HPDE6-E6E7 (cell line): ENCODE data around the gene JAG2.

Experiments
- DNase-seq: peaks from one replicate; pipeline ENCODE4 v3.0.0; 2011; ENCODE audit warnings: missing footprints; ENCODE audit errors: extremely low spot score

Gene JAG2

GRCh38 chr14:105168496-105168978 is at the start of gene JAG2:
TSS of gene JAG2 (minus strand) at chr14:105168776. CDS start at chr14:105168420, 356 bp downstream.
- DNase-seq = peak; percentile 76

- no peak for DNase-seq
Measured at GRCh38 chr14:105217774-105218173, 49.2 kb upstream of the JAG2 start.

GRCh38 chr14:105216490-105217247 is 48.1 kb upstream of the JAG2 start:
- DNase-seq = no peak

- DNase-seq = no peak
Measured at GRCh38 chr14:105215602-105216001, 47.0 kb upstream of the JAG2 start.

- DNase-seq = no peak
Measured at GRCh38 chr14:105214324-105214915, 45.8 kb upstream of the JAG2 start.

GRCh38 chr14:105213361-105213760 is 44.8 kb upstream of the JAG2 start:
- DNase-seq = no peak

GRCh38 chr14:105212541-105213300 is 44.1 kb upstream of the JAG2 start:
- DNase-seq = no peak

- DNase-seq = no peak
Measured at GRCh38 chr14:105211758-105212089, 43.1 kb upstream of the JAG2 start.

GRCh38 chr14:105211086-105211757 is 42.6 kb upstream of the JAG2 start:
- DNase-seq = no peak

GRCh38 chr14:105210266-105211025 is 41.9 kb upstream of the JAG2 start:
- DNase-seq = no peak

- no peak for DNase-seq
Measured at GRCh38 chr14:105209646-105210045, 41.1 kb upstream of the JAG2 start.

- DNase-seq = no peak
Measured at GRCh38 chr14:105209091-105209490, 40.5 kb upstream of the JAG2 start.

GRCh38 chr14:105208738-105209075 is 40.1 kb upstream of the JAG2 start:
- DNase-seq = no peak

GRCh38 chr14:105207996-105208737 is 39.6 kb upstream of the JAG2 start:
- DNase-seq = no peak

- DNase-seq = no peak
Measured at GRCh38 chr14:105207460-105207901, 38.9 kb upstream of the JAG2 start.

GRCh38 chr14:105206873-105207272 is 38.3 kb upstream of the JAG2 start:
- DNase-seq = no peak

- no peak for DNase-seq
Measured at GRCh38 chr14:105205673-105206208, 37.2 kb upstream of the JAG2 start.

GRCh38 chr14:105204931-105205672 is 36.5 kb upstream of the JAG2 start:
- no peak for DNase-seq

GRCh38 chr14:105204206-105204930 is 35.8 kb upstream of the JAG2 start:
- no peak for DNase-seq
